CD4-positive, alpha-beta T cell treated with Interleukin-2 at 100 ng/mL for 4 hours (primary cell): ENCODE data around the gene SPINT4.
"Not testable (repeated sequence)": the region's sequence is repeated elsewhere in the genome, so short reads cannot be mapped to it uniquely, and the experiment has no call there.

Source experiments
- DNase-seq: peaks from one replicate; pipeline ENCODE4 v3.0.0-alpha.2; 2020; ENCODE audit warnings: low spot score

The SPINT4 gene

DNA sequence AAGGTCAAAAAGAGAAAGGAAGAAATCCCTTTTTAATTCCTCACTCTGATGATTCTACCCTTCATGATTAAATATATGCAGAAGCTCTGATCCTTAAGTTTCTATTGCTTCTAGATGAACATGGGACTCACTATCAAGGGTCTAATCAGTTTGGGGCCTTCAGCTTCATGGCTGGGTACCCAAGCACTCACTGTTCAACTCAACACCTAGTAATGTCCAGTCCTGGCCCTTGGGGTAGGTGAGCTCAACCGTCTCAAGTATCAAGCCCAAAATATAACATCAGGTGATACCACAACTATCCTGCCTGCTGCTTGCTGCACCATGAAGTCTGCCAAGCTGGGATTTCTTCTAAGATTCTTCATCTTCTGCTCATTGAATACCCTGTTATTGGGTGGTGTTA lies at the start of gene SPINT4:
TSS of gene SPINT4 (plus strand) at position 301 of the 400 bp plus-strand sequence. CDS start at position 322, 21 bp downstream.
- DNase-seq: no peak

DNA sequence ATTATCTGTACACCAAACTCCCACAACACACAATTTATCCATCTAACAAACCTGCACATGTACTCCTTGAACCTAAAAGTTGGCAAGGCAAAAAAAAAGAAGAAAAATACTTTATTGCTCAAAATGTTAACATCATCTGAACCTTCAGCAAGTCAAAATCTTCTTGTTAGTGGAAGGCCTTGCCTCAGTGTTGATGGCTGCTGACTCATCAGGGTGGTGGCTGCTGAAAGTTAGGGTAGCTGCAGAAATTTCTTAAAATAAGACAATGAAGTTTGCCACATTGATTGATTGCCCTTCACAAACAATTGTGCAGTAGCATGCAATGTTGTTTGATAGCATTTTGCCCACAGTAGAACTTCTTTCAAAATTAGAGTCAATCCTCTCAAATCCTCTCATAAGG lies 49.4 kb upstream of the SPINT4 start:
- DNase-seq: no peak

DNA sequence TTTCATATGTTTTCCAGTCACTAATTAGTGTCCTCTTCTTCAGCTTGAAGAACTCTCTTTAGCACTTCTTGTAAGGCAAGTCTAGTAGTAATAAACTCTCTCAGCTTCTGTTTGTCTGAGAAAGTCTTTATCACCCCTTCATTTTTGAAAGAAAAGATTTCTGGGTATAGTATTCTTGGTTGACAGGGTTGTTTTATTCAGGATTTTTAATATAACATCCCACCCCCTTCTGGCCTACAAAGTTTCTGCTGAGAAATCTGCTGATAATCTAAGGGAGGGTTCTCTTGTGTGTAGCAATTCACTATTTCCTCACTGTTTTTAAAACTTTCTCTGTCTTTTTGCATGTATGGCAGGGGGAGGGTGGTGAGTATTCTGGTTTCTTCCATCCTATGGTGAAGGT lies 42.5 kb upstream of the SPINT4 start:
- no peak for DNase-seq

DNA sequence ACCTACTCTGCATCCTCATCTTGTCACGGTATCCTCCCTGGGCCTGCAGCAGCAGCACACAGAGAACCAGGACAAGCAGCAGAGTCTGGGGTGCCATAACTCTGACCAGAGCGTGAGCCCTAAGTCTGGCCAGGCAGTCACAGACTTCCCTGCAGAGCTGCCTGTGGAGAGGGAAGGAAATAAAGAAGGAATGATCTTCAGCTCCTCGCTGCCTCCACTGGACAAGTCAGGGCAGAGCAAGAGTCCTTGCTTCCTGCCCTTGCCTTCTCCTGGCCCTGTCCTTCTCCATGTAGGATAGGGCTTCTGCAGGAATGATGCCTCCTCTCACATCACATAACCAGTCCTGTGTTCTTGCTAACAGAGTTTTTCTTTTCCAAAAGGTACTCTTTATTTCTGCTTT lies 36.3 kb upstream of the SPINT4 start:
- DNase-seq: no peak

DNA sequence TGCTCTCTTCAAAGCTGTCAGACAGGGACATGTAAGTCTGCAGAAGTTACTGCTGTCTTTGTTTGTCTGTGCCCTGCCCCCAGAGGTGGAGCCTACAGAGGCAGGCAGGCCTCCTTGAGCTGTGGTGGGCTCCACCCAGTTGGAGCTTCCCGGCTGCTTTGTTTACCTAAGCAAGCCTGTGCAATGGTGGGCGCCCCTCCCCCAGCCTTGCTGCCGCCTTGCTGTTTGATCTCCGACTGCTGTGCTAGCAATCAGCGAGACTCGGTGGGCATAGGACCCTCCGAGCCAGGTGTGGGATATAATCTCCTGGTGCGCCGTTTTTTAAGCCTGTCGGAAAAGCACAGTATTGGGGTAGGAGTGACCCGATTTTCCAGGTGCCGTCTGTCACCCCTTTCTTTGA lies 28.8 kb upstream of the SPINT4 start:
- not testable (repeated sequence) for DNase-seq

DNA sequence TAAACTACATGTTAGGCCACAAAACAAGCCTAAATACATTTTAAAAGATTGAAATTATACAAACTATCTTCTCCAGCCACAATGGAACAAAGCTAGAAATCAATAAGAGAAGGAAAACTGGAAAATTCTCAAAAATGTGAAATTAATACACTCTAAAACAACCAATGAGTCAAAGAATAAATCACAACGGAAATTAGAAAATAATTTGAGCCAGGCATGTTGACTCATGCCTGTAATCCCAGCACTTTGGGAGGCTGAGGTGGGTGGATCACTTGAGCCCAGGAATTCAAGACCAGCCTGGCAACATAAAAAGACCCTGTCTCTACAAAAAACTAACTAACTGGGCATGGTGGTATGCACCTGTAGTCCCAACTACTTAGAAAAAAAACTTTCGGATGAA lies 26.7 kb upstream of the SPINT4 start:
- DNase-seq: no peak

DNA sequence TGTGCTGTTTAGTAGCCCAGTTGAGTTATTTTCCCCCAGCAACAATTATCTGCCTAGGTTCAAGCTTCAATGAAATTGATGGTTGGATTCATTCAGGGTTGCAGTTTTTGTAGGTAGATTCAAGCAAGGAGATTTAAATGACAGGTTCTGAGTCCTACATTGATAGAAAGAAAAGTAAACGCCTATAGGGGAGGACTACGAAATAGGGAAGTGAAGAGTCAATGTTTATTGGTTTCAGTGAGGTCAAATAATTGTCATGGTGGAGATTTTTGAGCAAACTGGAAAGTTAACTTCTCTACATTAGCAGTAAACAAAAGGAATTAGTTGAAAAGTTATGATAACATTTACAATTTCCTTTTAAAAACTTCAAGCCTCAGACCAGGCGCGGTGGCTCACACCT lies 21.0 kb upstream of the SPINT4 start:
- DNase-seq: no peak

DNA sequence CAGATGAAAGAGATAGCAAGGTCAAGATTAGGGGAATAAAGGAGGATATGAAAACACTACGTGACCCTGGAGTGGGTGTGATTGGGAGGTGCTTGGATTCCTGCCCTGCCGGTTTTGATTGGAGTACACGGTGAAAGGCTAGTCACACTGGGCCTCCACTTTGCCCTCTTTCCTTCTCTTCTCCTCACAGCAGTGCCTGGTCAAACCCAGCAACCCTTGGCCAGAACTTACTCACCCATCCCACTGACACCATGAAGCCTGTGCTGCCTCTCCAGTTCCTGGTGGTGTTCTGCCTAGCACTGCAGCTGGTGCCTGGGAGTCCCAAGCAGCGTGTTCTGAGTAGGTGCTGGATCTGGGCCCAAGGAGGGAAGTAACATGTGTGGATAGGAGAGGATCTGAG lies 20.3 kb upstream of the SPINT4 start, which contains the start of gene WFDC13:
TSS of gene WFDC13 (plus strand) at position 166 of the 400 bp plus-strand sequence. CDS start at position 252, 86 bp downstream.
- no peak for DNase-seq

DNA sequence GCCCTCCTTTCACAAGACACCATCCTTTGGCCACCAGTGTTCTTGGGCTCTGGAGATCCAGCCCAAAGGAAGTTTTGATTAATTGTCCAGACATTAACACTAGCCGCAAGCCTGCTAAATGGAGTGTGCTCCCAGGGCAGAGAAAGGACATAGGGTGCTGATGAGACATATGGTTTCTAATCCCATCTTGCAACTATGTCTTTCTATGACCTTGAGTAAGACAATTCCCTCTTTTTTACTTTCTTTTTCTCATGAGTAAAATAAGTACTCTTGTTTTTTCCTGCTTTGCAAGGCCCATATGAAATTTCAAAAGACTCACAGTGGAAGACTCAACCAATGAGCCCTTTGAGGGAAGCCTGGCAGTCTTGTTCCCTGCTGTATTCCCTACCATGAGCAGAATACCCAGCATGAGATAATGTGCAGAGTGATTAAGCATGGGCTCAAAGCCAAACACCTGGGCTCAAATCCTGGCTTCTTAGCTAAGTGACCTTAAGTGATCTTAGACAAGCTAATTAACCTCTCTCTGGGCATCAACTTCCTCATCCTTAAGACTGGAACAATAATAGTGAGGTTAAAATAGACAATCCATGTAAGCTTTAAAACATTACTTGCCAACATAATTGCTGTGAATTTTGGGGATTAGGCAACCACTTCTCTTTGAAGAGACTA lies 17.0 kb upstream of the SPINT4 start, which contains the start of gene WFDC10B:
TSS of gene WFDC10B (minus strand) at position 51 of the 669 bp plus-strand sequence. CDS start 19,027 bp downstream, outside the sequence.
- DNase-seq: no peak

DNA sequence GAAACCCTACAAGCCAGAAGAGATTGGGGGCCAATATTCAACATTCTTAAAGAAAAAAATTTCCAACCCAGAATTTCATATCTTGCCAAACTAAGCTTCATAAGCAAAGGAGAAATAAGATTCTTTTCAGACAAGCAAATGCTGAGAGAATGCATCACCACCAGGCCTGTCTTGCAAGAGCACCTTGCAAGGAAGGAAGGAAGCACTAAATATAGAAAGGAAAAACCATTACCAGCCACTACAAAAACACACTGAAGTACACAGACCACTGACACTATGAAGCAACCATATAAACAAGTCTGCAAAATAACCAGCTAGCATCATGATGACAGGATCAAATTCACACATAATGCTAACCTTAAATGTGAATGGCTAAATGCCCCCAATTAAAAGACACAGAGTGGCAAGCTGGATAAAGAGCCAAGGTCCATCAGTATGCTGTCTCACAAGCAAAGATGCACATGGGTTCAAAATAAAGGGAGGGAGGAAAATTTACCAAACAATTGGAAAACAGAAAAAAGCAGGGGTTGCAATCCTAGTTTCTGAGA lies 5.9 kb upstream of the SPINT4 start:
- DNase-seq: not testable (repeated sequence)

DNA sequence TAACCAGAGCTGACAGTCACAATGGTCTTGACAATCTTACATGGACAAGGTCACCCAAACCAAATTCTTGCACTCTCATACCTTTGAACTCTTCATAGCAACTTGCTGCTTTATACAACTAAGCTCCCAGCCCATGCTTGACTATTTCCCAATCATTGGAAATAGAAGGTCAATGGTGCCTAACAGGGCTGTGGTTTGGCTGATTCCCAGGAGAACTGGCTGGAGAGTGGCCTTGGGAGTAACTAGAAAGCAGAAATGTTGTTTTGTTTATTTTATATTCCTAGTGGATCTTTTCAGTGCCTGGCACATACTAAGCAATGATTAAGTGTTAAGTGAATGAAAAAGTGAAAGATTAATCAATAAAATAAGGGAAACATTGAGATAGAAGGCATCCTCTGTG lies 3.0 kb downstream of the SPINT4 start:
- DNase-seq: no peak

DNA sequence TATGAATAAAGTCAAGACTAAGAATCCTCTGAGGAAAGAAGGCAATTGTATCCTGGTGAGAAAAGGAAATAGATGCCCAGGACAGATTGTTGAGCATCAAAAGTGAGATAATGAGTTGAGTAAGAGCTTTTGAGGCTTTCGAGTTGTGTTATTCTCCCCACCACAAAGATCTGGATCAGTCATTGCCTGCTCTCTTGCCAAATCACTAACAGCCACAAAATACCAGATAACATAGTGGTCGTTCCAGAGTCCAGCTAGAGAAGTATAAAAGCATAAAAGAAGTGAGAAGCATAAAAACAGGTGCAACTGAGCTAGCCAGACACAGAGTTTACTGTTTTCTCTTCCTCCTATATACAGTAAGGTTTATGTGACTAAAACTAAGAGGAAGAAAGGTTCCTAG lies 4.9 kb downstream of the SPINT4 start:
- DNase-seq: no peak

DNA sequence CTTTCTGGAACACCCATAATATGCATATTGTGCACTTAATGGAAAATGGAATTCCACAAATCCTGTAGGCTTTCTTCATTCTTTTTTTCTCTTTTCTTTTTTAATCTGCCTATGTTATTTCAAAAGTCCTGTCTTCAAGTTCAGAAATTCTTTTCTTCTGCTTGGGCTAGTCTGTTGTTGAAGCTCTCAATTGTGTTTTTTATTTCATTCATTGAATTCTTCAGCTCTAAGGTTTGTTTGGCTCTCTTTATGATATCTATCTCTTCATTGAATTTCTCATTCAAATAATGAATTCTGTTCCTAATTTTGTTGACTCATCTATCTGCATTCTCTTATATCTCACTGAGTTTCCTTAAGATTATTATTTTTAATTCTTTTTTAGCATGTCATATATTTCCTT lies 10.1 kb downstream of the SPINT4 start:
- no peak for DNase-seq

DNA sequence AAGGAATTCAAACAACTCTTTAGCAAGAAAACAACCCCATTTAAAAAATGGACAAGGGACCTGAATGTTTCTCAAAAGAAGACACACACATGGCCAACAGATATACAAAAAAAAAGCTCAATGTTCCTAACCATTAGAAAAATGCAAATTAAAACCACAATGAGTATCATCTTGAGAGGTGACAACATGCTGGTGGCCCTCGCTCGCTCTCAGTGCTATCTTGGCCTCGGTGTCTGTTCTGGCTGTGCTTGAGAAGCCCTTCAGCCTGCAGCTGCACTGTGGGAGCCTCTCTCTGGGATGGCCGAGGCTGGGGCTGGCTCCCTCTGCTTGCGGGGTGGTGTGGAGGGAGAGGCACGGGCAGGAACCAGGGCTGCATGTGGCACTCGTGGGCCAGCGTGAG lies 13.4 kb downstream of the SPINT4 start:
- no peak for DNase-seq

DNA sequence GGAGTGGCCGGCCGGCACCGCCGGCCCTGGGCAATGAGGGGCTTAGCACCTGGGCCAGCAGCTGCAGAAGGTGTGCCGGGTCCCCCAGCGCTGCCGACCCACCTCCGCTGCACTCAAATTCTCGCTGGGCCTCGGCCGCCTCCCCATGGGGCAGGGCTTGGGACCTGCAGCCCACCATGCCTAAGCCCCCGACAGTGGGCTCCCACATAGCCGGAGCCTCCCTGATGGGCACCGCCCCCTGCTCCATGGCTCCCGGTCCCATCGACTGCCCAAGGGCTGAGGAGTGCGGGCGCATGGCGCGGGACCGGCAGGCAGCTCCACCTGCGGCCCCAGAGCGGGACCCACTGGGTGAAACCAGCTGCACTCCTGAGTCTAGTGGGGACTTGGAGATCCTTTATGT lies 13.8 kb downstream of the SPINT4 start:
- DNase-seq: no peak

DNA sequence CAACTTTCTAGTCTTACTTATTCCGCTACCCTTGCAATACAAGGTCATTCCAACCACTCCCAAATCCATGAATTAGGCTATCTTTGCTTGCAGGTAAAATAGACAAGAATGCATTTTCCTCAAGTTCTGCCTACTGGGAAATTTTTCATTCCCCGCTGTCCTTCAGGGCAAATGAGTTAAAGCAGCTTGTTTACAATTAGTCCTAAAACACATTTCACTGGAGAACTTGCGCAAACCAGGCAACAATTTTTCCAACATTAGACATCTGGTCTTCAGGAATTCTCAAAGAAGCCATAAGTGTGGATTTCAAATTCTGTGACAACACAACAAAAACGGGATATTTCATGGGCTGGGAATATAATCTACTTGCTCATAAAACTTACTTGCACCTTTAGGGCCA lies 20.4 kb downstream of the SPINT4 start:
- DNase-seq: no peak

DNA sequence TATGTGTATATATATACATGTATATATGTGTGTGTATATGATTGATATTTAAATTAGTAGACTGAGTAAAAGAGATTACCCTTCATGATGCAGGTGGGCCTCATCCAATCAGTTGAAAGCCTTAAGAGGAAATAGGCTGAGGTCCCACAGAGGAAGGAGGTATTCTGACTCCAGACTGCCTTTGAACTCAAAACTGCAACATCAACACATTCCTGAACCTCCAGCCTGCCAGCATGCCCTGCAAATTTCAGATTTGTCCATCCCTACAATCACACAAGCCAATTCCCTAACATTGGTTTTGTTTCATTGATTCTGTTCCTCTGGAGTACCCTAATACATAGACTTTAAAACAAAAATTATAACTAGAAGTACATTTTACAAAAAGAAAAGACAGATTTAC lies 22.9 kb downstream of the SPINT4 start:
- no peak for DNase-seq

DNA sequence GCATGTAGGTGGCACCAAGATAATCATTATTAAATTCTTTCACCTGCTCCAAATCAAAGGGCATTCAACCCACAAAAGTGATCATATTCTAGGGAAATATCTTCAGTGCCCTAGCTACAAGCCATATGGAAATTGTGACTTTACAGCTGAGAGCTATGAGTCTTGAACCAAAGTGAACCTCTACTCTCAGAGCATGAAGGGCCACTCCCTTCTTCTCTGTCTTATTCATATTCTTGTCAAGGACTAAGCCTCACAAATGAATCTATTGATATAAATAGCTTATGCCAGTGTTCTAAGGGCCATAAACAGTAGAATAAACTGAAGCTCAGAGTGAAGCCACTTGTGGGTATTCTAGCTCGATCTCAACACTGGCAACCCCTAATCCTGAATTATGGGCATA lies 29.6 kb downstream of the SPINT4 start:
- DNase-seq: no peak

DNA sequence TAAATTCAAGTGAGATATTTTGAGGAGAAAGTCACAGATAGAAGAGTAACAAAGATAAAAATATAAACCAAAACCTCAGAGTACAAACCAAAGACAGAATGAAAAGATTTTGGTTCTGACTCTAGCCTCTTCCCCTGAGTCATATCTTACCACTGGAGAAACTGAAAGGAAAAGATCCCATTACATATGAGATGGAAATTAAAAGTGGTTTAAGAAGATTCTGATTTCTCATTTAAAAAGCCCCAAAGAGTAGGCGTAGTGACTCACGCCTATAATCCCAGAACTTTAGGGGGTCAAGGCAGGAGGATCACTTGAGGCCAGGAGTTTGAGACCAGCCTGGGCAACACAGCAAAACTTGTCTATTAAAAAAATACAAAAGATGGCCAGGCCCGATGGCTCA lies 30.6 kb downstream of the SPINT4 start:
- DNase-seq: no peak

DNA sequence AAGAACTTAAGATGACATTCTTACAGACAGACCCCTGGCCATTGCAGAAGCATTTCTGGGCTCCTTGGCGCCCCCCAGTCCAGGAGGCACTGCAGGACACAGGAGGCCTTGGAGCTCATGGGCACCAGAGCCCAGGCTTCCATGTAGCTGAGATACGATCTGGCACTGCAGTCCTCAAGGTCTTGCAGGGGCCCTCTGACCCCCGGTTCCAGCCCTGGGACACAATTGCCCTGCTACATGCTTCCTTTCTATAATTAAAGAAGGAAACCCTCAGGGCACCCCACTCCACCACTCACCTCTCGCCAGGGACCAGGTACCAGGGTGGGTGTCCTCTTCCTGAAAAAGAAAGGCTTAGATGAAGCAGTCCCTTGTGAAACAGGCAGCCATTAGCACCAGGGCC lies 35.9 kb downstream of the SPINT4 start:
- no peak for DNase-seq

DNA sequence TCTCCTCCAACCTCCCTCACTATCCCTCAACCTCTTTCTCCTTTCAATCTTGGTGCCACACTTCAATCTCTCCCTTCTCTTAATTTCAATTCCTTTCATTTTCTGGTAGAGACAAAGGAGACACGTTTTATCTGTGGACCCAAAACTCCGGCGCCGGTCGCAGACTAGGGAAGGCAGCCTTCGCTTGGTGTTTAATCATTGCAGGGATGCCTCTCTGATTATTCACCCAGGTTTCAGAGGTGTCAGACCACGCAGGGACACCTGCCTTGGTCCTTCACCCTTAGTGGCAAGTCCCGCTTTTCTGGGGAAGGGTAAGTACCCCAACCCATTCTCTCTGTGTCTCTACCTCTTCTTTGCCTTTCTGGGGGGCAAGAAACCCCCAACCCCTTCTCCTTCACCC lies 37.8 kb downstream of the SPINT4 start:
- not testable (repeated sequence) for DNase-seq

DNA sequence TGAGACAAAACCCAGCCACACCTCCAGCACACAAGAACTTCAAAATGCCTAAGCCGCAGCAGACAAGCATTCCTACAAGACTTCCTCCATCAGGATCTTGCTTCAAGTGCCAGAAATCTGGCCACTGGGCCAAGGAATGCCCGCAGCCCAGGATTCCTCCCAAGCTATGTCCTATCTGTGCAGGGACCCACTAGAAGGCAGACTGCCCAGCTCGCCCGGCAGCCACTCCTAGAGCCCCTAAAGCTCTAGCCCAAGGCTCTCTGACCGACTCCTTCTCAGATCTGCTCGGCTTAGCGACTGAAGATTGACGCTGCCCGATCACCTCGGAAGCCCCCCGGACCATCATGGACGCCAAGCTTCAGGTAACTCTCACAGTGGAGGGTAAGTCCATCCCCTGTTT lies 39.8 kb downstream of the SPINT4 start:
- DNase-seq: not testable (repeated sequence)

DNA sequence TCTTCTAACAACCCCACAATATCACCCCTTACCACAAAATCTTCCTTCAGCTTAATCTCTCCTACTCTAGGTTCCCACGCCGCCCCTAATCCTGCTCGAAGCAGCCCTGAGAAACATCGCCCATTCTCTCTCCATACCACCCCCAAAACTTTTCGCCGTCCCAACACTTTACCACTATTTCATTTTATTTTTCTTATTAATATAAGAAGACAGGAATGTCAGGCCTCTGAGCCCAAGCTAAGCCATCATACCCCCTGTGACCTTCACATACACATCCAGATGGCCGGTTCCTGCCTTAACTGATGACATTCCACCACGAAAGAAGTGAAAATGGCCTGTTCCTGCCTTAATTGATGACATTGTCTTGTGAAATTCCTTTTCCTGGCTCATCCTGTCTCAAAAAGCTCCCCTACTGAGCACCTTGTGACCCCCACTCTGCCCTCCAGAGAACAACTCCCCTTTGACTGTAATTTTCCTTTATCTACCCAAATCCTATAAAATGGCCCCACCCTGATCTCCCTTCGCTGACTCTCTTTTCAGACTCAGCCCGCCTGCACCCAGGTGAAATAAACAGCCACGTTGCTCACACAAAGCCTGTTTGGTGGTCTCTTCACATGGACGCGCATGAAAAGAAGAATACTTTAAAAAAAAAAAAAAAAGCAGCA lies 42.6 kb downstream of the SPINT4 start:
- not testable (repeated sequence) for DNase-seq
